Body of pancreas (tissue), 4 donors: ENCODE measurements around the gene DNAJB14. TPM values are rescaled to one million over a fixed set of nuclear protein-coding genes. Genes with fewer than 3 reads are reported as not detected.

Source experiments
- ATAC-seq: fragments of 150-250 bp; one replicate; pipeline ENCODE4 v1.9.1; 2016
- DNase-seq, 4 donors: peaks; one replicate each; pipeline ENCODE4 v3.0.0-alpha.2; 2019
- H3K27ac ChIP-seq, 4 donors: fragments of 200-600 bp; sonication (generic); 1 replicate in 3 of 4; 2 replicates in 1 of 4; pipeline versions ENCODE4 v1.5.1 to v1.6.1; 2016 to 2019; ENCODE audit warnings: mild to moderate bottlenecking in 1 of 4, mixed read lengths in 1 of 4, moderate library complexity in 1 of 4
- H3K27me3 ChIP-seq, 2 donors: fragments of 200-600 bp; sonication (generic); one replicate each; pipeline ENCODE4 v1.6.0; 2016; ENCODE audit warnings: mild to moderate bottlenecking in 1 of 2
- H3K36me3 ChIP-seq, 2 donors: fragments of 200-600 bp; sonication (generic); replicated peaks in 1 of 2; 2 replicates each; pipeline ENCODE4 v1.5.1; 2016; ENCODE audit warnings: low read depth in 2 of 2; ENCODE audit not compliant: insufficient read depth in 1 of 2
- H3K4me1 ChIP-seq: fragments of 200-600 bp; sonication (generic); one replicate; pipeline ENCODE4 v1.6.0; 2016
- H3K4me3 ChIP-seq, 2 donors: fragments of 200-600 bp; sonication (generic); 1 replicate in 1 of 2; 2 replicates in 1 of 2; pipeline ENCODE4 v1.5.1; 2016 to 2019
- H3K9me3 ChIP-seq, 3 donors: fragments of 200-600 bp; sonication (generic); 1 replicate in 2 of 3; 2 replicates in 1 of 3; pipeline ENCODE4 v1.5.1; 2016
- POLR2A ChIP-seq, 3 donors: fragments of 450-650 bp; IDR thresholded peaks; one replicate each; pipeline ENCODE4 v1.6.1; 2016; ENCODE audit warnings: antibody characterized with exemption in 3 of 3, mild to moderate bottlenecking in 2 of 3
- WGBS, 2 donors: methylation state at CpG; one replicate each; pipeline ENCODE4 v1.1.5; 2017; 5-methylcytosine and 5-hydroxymethylcytosine counted together
- intact Hi-C: fragments of 100-400 bp; cut with DNase I; formaldehyde crosslinking; loops from one replicate; pipeline ENCODE4 v1.15.1; 2023
- total RNA-seq, 2 donors: library from RNA; depleted of rRNA; stranded (reverse); fragments of >200 nt; gene quantifications; one replicate each; pipeline ENCODE4 v1.1.0, GENCODE V29; 2016
- TF ChIP-seq, protein P1 (sequence below), 7 experiments: fragments of 450-650 bp in 4 of 7; fragments of 200-600 bp in 3 of 7; sonication (generic) in 3 of 7; IDR thresholded peaks; one replicate each; pipeline ENCODE4 v1.5.1; 2016 to 2019; ENCODE audit warnings: antibody characterized with exemption in 7 of 7

Gene DNAJB14
- 10 to 100 TPM; 20.8 to 30.7 TPM for total RNA-seq

DNA sequence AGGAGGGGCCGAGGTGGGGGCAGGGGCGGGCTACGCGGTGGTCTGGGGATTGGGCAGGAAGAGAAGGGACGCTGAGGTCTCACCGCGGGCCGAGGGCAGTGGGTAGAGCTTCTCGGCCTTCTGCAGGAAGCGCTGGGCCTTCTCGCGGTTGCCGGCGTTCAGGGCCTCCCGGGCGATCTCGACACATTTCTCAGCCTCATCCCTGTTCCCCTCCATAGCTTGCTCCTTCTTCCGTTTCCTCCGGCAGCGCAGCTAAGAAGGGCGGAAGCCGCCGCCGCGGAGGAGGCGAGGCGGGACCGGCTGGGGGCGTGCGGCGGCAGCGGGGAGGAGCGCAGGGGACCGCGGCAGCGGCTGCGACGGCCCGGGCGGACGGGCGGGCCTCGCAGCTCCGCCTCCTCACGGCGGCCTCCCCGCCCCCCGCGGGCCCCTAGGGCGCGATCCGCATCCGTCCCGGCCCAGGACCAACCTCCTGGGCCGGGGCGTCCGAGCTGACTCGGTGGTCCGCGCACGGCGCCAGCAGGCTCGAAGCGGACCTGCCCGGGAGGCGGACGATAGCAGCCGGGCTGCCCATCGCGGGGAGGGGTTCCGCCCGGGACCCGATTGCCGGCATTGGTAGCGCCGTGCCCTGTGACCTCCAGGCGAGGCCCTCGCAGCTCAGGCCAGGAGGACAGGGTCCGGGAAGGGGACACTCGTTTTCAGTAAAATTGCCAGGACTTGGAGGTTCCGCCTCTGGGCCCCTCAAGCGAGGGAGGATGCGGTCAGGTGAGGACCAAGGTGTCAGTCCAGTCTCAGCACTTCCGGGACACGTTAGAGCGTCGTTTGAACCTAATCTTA lies at the start of gene DNAJB14:
Gene DNAJB14, minus strand, starts transcription at position 263 of the 834 bp plus-strand sequence. Its CDS starts 47 bp downstream, at position 216.
- DNase-seq: peak; percentile 73 to 79 (median 76)

DNA sequence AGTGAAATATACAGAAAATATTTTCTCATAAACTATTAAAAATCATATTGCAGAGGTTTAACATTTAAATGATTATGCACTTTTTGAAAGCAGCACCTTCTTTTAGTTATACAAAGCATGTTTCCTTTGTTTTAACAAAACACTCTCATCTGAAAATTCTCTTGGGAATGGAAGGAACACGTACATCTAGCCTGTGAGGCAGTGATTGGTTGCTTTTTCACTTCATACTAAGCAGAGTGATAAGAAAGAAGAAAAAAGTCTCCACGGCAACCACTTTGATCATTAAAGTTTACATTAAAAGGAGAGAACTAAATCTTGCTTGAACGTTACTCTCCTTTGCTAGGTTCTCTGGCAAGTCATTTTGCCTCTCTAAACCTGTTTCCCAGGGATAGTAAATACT lies 45.3 kb upstream of the DNAJB14 start:
- Histone ChIP-seq H3K36me3 (no peaks in the 10 kb centered on the region), H3K4me3 (no peak overlapping the region), H3K9me3 (no peaks in the 10 kb centered on the region), H3K27ac (no peak overlapping the region), H3K4me1 (no peaks in the 10 kb centered on the region), H3K27me3 (no peaks in the 10 kb centered on the region)
- TF ChIP-seq POLR2A (IDR thresholded peaks at IDR 0.05): no peak
- TF ChIP-seq, protein P1, sequence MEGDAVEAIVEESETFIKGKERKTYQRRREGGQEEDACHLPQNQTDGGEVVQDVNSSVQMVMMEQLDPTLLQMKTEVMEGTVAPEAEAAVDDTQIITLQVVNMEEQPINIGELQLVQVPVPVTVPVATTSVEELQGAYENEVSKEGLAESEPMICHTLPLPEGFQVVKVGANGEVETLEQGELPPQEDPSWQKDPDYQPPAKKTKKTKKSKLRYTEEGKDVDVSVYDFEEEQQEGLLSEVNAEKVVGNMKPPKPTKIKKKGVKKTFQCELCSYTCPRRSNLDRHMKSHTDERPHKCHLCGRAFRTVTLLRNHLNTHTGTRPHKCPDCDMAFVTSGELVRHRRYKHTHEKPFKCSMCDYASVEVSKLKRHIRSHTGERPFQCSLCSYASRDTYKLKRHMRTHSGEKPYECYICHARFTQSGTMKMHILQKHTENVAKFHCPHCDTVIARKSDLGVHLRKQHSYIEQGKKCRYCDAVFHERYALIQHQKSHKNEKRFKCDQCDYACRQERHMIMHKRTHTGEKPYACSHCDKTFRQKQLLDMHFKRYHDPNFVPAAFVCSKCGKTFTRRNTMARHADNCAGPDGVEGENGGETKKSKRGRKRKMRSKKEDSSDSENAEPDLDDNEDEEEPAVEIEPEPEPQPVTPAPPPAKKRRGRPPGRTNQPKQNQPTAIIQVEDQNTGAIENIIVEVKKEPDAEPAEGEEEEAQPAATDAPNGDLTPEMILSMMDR (IDR thresholded peaks at IDR 0.05): no peak
- DNase-seq (no peak), ATAC-seq (no peak)
- intact Hi-C loops: no loop called here
- WGBS, 2 donors: 33 to 45% methylated on average over 3 of the region's 3 CpGs

More for the DNA sequence above, at the start of gene DNAJB14:
- H3K9me3 ChIP-seq: no peaks in the 10 kb centered on the region
- peak within 1 kb of the TSS; percentile 58 to 95 (median 89) for H3K27ac ChIP-seq
- WGBS, 2 donors: 1 to 2% methylated on average over 23 to 86 of the region's 87 CpGs
- TF ChIP-seq, protein P1 (IDR thresholded peaks at IDR 0.05): peak in 1 of 7 experiments; percentile 32
- peak; percentile 36 to 59 (median 58) for TF ChIP-seq POLR2A (IDR thresholded peaks at IDR 0.05)
- peaks cover 32% of the 10 kb centered on the region for H3K4me1 ChIP-seq
- ATAC-seq: peak; percentile 45
- intact Hi-C loops: no loop called here
- no peaks in the 10 kb centered on the region for H3K27me3 ChIP-seq
- H3K36me3 ChIP-seq: no peaks in the 10 kb centered on the region
- peak within 1 kb of the TSS; percentile 96 to 98 for H3K4me3 ChIP-seq

DNA sequence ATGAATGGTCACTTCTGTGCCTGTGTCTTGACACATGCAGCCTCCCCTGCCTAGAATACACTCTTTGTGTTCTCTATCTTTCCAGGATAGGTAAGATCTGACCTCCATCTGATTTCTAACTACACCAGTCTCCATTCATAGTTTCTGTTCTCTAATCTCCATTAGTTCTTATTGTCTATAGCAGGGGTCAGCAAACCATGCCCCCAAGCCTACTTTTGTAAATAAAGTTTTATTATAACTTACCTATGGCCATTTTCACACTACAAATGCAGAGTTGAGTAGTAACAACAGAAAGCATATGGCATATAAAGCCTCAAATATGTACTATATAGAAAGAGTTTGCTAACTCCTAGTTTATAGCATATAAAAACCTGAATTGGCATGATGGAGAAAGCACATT lies 41.3 kb upstream of the DNAJB14 start:
- no peak overlapping the region for H3K27ac ChIP-seq
- no peak for TF ChIP-seq POLR2A (IDR thresholded peaks at IDR 0.05)
- TF ChIP-seq, protein P1 (IDR thresholded peaks at IDR 0.05): no peak
- intact Hi-C loops: no loop called here
- DNase-seq (no peak), ATAC-seq (no peak)
- H3K27me3 ChIP-seq: no peaks in the 10 kb centered on the region
- H3K9me3 ChIP-seq: no peaks in the 10 kb centered on the region
- no peak overlapping the region for H3K4me3 ChIP-seq
- no peaks in the 10 kb centered on the region for H3K36me3 ChIP-seq
- no peaks in the 10 kb centered on the region for H3K4me1 ChIP-seq

- 69 to 72% methylated on average over 4 of the region's 4 CpGs for WGBS, 2 donors
- no peaks in the 10 kb centered on the region for H3K27me3 ChIP-seq
- TF ChIP-seq POLR2A (IDR thresholded peaks at IDR 0.05): no peak
- TF ChIP-seq, protein P1 (IDR thresholded peaks at IDR 0.05): no peak
- intact Hi-C loops: no loop called here
- no peak overlapping the region for H3K4me3 ChIP-seq
- H3K9me3 ChIP-seq: no peaks in the 10 kb centered on the region
- H3K4me1 ChIP-seq: no peaks in the 10 kb centered on the region
- ATAC-seq (no peak), DNase-seq (no peak)
- no peaks in the 10 kb centered on the region for H3K36me3 ChIP-seq
- no peak overlapping the region for H3K27ac ChIP-seq
These were observed 40.4 kb upstream of the DNAJB14 start for GRCh38 chr4:99986792-99987191.
